Muscle of leg (tissue), 11 donors: ENCODE data around the gene RAB11FIP3. TPM values are rescaled to one million over a fixed set of nuclear protein-coding genes. Genes with fewer than 3 reads are reported as not detected.

Source experiments
- DNase-seq: peaks from one replicate; pipeline ENCODE4 v3.0.0; 2013
- H3K27ac ChIP-seq: one replicate; pipeline ENCODE4 v1.5.1; 2013; ENCODE audit warnings: mild to moderate bottlenecking, low read length, control low read depth
- H3K27me3 ChIP-seq: one replicate; pipeline ENCODE4 v1.6.1; 2013; ENCODE audit warnings: low read length; ENCODE audit not compliant: control insufficient read depth, insufficient read depth
- H3K36me3 ChIP-seq: one replicate; pipeline ENCODE4 v1.6.1; 2013; ENCODE audit warnings: low read length; ENCODE audit not compliant: control insufficient read depth, insufficient read depth
- H3K4me1 ChIP-seq: one replicate; pipeline ENCODE4 v1.6.1; 2013; ENCODE audit warnings: low read length; ENCODE audit not compliant: control insufficient read depth, insufficient read depth
- H3K4me3 ChIP-seq: one replicate; pipeline ENCODE4 v1.5.1; 2013; ENCODE audit warnings: low read length, control low read depth
- H3K9me3 ChIP-seq: replicated peaks from 2 replicates; pipeline ENCODE4 v1.6.1; 2013; ENCODE audit warnings: low read depth, low read length; ENCODE audit not compliant: control insufficient read depth
- WGBS: methylation state at CpG from one replicate; pipeline ENCODE4 v1.1.5; 2013; ENCODE audit warnings: missing lambda C conversion rate; ENCODE audit not compliant: insufficient coverage; 5-methylcytosine and 5-hydroxymethylcytosine counted together
- polyA plus RNA-seq, 8 donors: library from polyadenylated mRNA; unstranded; fragments of 120-200 nt; gene quantifications; one replicate each; pipeline versions ENCODE4 v1.2.1 to v1.2.3, GENCODE V29; 2013; ENCODE audit warnings: inconsistent platforms in 1 of 8, low replicate concordance in 1 of 8; ENCODE audit not compliant: insufficient read length in 8 of 8, insufficient read depth in 1 of 8
- total RNA-seq: library from RNA; stranded (reverse); fragments of 120-200 nt; gene quantifications from one replicate; pipeline ENCODE4 v1.2.4, GENCODE V29; 2013

The RAB11FIP3 gene
- total and polyA plus RNA-seq, 9 donors: 13.9 to 35.8 (median 28.0) TPM

- no peak overlapping the region for H3K27ac ChIP-seq
- peaks cover 23% of the 10 kb centered on the region for H3K27me3 ChIP-seq
- 54% methylated on average over 11 of the region's 11 CpGs for WGBS
- no peak for DNase-seq
- peaks cover 37% of the 10 kb centered on the region for H3K36me3 ChIP-seq
- peaks cover 38% of the 10 kb centered on the region for H3K4me1 ChIP-seq
- no peak overlapping the region for H3K4me3 ChIP-seq
- H3K9me3 ChIP-seq: no peaks in the 10 kb centered on the region
These were observed 128.8 kb downstream of the RAB11FIP3 start for GRCh38 chr16:554297-554621.

GRCh38 chr16:554640-555365 lies 129.4 kb downstream of the RAB11FIP3 start:
- no peak overlapping the region for H3K4me3 ChIP-seq
- DNase-seq: no peak
- H3K4me1 ChIP-seq: peaks cover 43% of the 10 kb centered on the region
- H3K27ac ChIP-seq: no peak overlapping the region
- peaks cover 29% of the 10 kb centered on the region for H3K27me3 ChIP-seq
- H3K36me3 ChIP-seq: peaks cover 31% of the 10 kb centered on the region
- no peaks in the 10 kb centered on the region for H3K9me3 ChIP-seq
- WGBS: 61% methylated on average over 49 of the region's 54 CpGs

- WGBS: 62% methylated on average over 23 of the region's 32 CpGs
- no peak overlapping the region for H3K27ac ChIP-seq
- H3K9me3 ChIP-seq: no peaks in the 10 kb centered on the region
- no peak for DNase-seq
- peaks cover 31% of the 10 kb centered on the region for H3K27me3 ChIP-seq
- H3K4me3 ChIP-seq: no peak overlapping the region
- H3K4me1 ChIP-seq: peaks cover 44% of the 10 kb centered on the region
- H3K36me3 ChIP-seq: peaks cover 29% of the 10 kb centered on the region
These were observed 130.4 kb downstream of the RAB11FIP3 start for GRCh38 chr16:555528-556473.

- Histone ChIP-seq H3K27me3 (peaks cover 39% of the 10 kb centered on the region), H3K4me1 (peaks cover 46% of the 10 kb centered on the region), H3K4me3 (no peak overlapping the region), H3K9me3 (no peaks in the 10 kb centered on the region), H3K27ac (no peak overlapping the region), H3K36me3 (peaks cover 25% of the 10 kb centered on the region)
- WGBS: 80% methylated on average over 27 of the region's 32 CpGs
- no peak for DNase-seq
These were observed 131.2 kb downstream of the RAB11FIP3 start for GRCh38 chr16:556474-557173.

- no peak overlapping the region for H3K4me3 ChIP-seq
- no peak for DNase-seq
- H3K36me3 ChIP-seq: peaks cover 19% of the 10 kb centered on the region
- peaks cover 50% of the 10 kb centered on the region for H3K27me3 ChIP-seq
- H3K27ac ChIP-seq: no peak overlapping the region
- no peaks in the 10 kb centered on the region for H3K9me3 ChIP-seq
- peaks cover 46% of the 10 kb centered on the region for H3K4me1 ChIP-seq
- 81% methylated on average over 16 of the region's 23 CpGs for WGBS
These were observed 132.2 kb downstream of the RAB11FIP3 start for GRCh38 chr16:557463-558297.

GRCh38 chr16:558298-559020 lies 133.0 kb downstream of the RAB11FIP3 start:
- no peak overlapping the region for H3K4me3 ChIP-seq
- H3K4me1 ChIP-seq: peaks cover 46% of the 10 kb centered on the region
- 45% methylated on average over 14 of the region's 22 CpGs for WGBS
- DNase-seq: no peak
- peaks cover 15% of the 10 kb centered on the region for H3K36me3 ChIP-seq
- H3K9me3 ChIP-seq: no peaks in the 10 kb centered on the region
- H3K27ac ChIP-seq: no peak overlapping the region
- H3K27me3 ChIP-seq: peaks cover 56% of the 10 kb centered on the region

- DNase-seq: no peak
- peaks cover 59% of the 10 kb centered on the region for H3K27me3 ChIP-seq
- no peak overlapping the region for H3K27ac ChIP-seq
- H3K4me3 ChIP-seq: no peak overlapping the region
- no peaks in the 10 kb centered on the region for H3K9me3 ChIP-seq
- 57% methylated on average over 14 of the region's 15 CpGs for WGBS
- peaks cover 46% of the 10 kb centered on the region for H3K4me1 ChIP-seq
- peaks cover 9% of the 10 kb centered on the region for H3K36me3 ChIP-seq
These were observed 133.6 kb downstream of the RAB11FIP3 start for GRCh38 chr16:559021-559380.

GRCh38 chr16:559411-560203 lies 134.2 kb downstream of the RAB11FIP3 start:
- no peaks in the 10 kb centered on the region for H3K9me3 ChIP-seq
- H3K4me1 ChIP-seq: peaks cover 45% of the 10 kb centered on the region
- H3K4me3 ChIP-seq: no peak overlapping the region
- WGBS: 3% methylated on average over 60 of the region's 62 CpGs
- no peak for DNase-seq
- H3K36me3 ChIP-seq: peaks cover 4% of the 10 kb centered on the region
- peaks cover 59% of the 10 kb centered on the region for H3K27me3 ChIP-seq
- H3K27ac ChIP-seq: no peak overlapping the region
